ENCODE measurements around the gene EXOC1.

GRCh38 chr4:55880652-55881280 lies 27.3 kb downstream of the EXOC1 start:
- TF ChIP-seq EZH2phosphoT487 (conservative IDR thresholded peaks at IDR 0.05; ENCODE audit: low read length) (no peak), CTCF (IDR thresholded peaks at IDR 0.05; ENCODE audit: insufficient read depth, low read length, poor library complexity, severe bottlenecking) (no peak)

Data from SU-DHL-6 (cell line).